Measurements from ENCODE around the gene XK. TPM values are rescaled to one million over a fixed set of nuclear protein-coding genes. Genes with fewer than 3 reads are reported as not detected.

Gene XK
- total RNA-seq, 1 experiment from 2014 or later: 1.1 TPM

GRCh38 chrX:37711991-37712390 lies 26.4 kb downstream of the XK start (continued):
- no peak for TF ChIP-seq AFF4 (CRISPR knock-in tag; IDR thresholded peaks at IDR 0.05; ENCODE audit: borderline replicate concordance)
- no peak for TF ChIP-seq IRF2 (CRISPR knock-in tag; IDR thresholded peaks at IDR 0.05; ENCODE audit: borderline replicate concordance, low read depth)

GRCh38 chrX:37712458-37712857 lies 26.9 kb downstream of the XK start:
- no peaks in the 10 kb centered on the region; the same call in 1 of the 2 replicates for H3K4me1 Mint-ChIP-seq
- H3K27ac Mint-ChIP-seq: no peak overlapping the region
- H3K27me3 Mint-ChIP-seq (ENCODE audit: low read depth): no peaks in the 10 kb centered on the region
- POLR2A ChIA-PET: no interaction called here
- H3K4me3 Mint-ChIP-seq: no peak overlapping the region
- H3K36me3 Mint-ChIP-seq: peaks cover 7% of the 10 kb centered on the region; the same call in 1 of the 2 replicates
- no peaks in the 10 kb centered on the region for H3K9me3 Mint-ChIP-seq
- ATAC-seq (no peak), DNase-seq (ENCODE audit: low spot score) (no peak)
- CTCF ChIA-PET: no interaction called here
- TF ChIP-seq ZNF232 (CRISPR knock-in tag; IDR thresholded peaks at IDR 0.05): no peak
- no peak for TF ChIP-seq FOXK1 (CRISPR knock-in tag; IDR thresholded peaks at IDR 0.05)
- TF ChIP-seq CDX4 (CRISPR knock-in tag; IDR thresholded peaks at IDR 0.05; ENCODE audit: borderline replicate concordance): no peak
- TF ChIP-seq ZNF396 (CRISPR knock-in tag; IDR thresholded peaks at IDR 0.05; ENCODE audit: borderline replicate concordance): no peak

GRCh38 chrX:37714479-37714878 lies 28.9 kb downstream of the XK start:
- TF ChIP-seq SMAD4 (CRISPR knock-in tag; IDR thresholded peaks at IDR 0.05) (no peak), SP1 (CRISPR knock-in tag; conservative IDR thresholded peaks at IDR 0.05) (no peak), ZNF281 (CRISPR knock-in tag; IDR thresholded peaks at IDR 0.05) (no peak), ZBTB43 (CRISPR knock-in tag; IDR thresholded peaks at IDR 0.05) (no peak), NR3C1 (CRISPR knock-in tag; conservative IDR thresholded peaks at IDR 0.05; ENCODE audit: low read depth) (no peak), NFATC4 (CRISPR knock-in tag; IDR thresholded peaks at IDR 0.05) (no peak)
- no peaks in the 10 kb centered on the region for H3K36me3 Mint-ChIP-seq
- ChIA-PET CTCF (no interaction called here), POLR2A (no interaction called here)
- no peak for ATAC-seq
- H3K27me3 Mint-ChIP-seq (ENCODE audit: low read depth): no peaks in the 10 kb centered on the region
- DNase-seq (ENCODE audit: low spot score): no peak
- no peak overlapping the region for H3K4me3 Mint-ChIP-seq
- no peaks in the 10 kb centered on the region for H3K9me3 Mint-ChIP-seq
- no peak overlapping the region for H3K27ac Mint-ChIP-seq
- no peaks in the 10 kb centered on the region; the same call in 1 of the 2 replicates for H3K4me1 Mint-ChIP-seq

- H3K4me1 Mint-ChIP-seq: no peaks in the 10 kb centered on the region; the same call in 1 of the 2 replicates
- no peaks in the 10 kb centered on the region for H3K9me3 Mint-ChIP-seq
- H3K4me3 Mint-ChIP-seq: no peak overlapping the region
- H3K27ac Mint-ChIP-seq: no peak overlapping the region
- no peak for ATAC-seq
- no peak for DNase-seq (ENCODE audit: low spot score)
- H3K36me3 Mint-ChIP-seq: no peaks in the 10 kb centered on the region
- POLR2A ChIA-PET: no interaction called here
- CTCF ChIA-PET: no interaction called here
- no peaks in the 10 kb centered on the region for H3K27me3 Mint-ChIP-seq (ENCODE audit: low read depth)
- no peak for TF ChIP-seq ARID4B (CRISPR knock-in tag; IDR thresholded peaks at IDR 0.05; ENCODE audit: borderline replicate concordance)
- no peak for TF ChIP-seq ESRRA (CRISPR knock-in tag; IDR thresholded peaks at IDR 0.05; ENCODE audit: borderline replicate concordance)
Observed at GRCh38 chrX:37716602-37717001, 31.0 kb downstream of the XK start.

Data from WTC11 (cell line).